Smooth muscle cell (in vitro differentiated cells): ENCODE measurements around the gene IFNL3. TPM values are rescaled to one million over a fixed set of nuclear protein-coding genes. Genes with fewer than 3 reads are reported as not detected.

Experiments used
- DNase-seq: peaks from one replicate; lab custom pipeline; 2025; ENCODE audit not compliant: unreplicated experiment; lab: John Stamatoyannopoulos, UW
- H2AFZ ChIP-seq: fragments of 200-600 bp; sonication (generic); 2 replicates; pipeline ENCODE4 v1.6.0; 2016; ENCODE audit warnings: antibody characterized with exemption, low read depth, mild to moderate bottlenecking
- H3F3A ChIP-seq: fragments of 200-600 bp; sonication (generic); 2 replicates; pipeline ENCODE4 v1.6.0; 2017; ENCODE audit warnings: antibody characterized with exemption, low read depth
- H3K27ac ChIP-seq: fragments of 200-600 bp; sonication (generic); 2 replicates; pipeline ENCODE4 v1.5.1; 2016; ENCODE audit warnings: low read depth, mild to moderate bottlenecking
- H3K27me3 ChIP-seq: fragments of 200-600 bp; sonication (generic); 2 replicates; pipeline ENCODE4 v1.6.1; 2016; ENCODE audit warnings: low read depth, mild to moderate bottlenecking
- H3K36me3 ChIP-seq: fragments of 200-600 bp; sonication (generic); 2 replicates; pipeline ENCODE4 v1.5.1; 2016; ENCODE audit warnings: low read depth
- H3K4me1 ChIP-seq: fragments of 200-600 bp; sonication (generic); 2 replicates; pipeline ENCODE4 v1.5.1; 2016; ENCODE audit warnings: low read depth
- H3K4me2 ChIP-seq: fragments of 200-600 bp; sonication (generic); 2 replicates; pipeline ENCODE4 v1.6.0; 2016; ENCODE audit warnings: mild to moderate bottlenecking
- H3K4me3 ChIP-seq: fragments of 200-600 bp; sonication (generic); 2 replicates; pipeline ENCODE4 v1.5.1; 2016; ENCODE audit warnings: mild to moderate bottlenecking
- H3K79me2 ChIP-seq: fragments of 200-600 bp; sonication (generic); 2 replicates; pipeline ENCODE4 v1.6.0; 2016; ENCODE audit warnings: low read depth, mild to moderate bottlenecking
- H3K9ac ChIP-seq: fragments of 200-600 bp; sonication (generic); 2 replicates; pipeline ENCODE4 v1.6.0; 2016; ENCODE audit warnings: low read depth
- H3K9me3 ChIP-seq: fragments of 200-600 bp; sonication (generic); replicated peaks from 2 replicates; pipeline ENCODE4 v1.5.1; 2016; ENCODE audit warnings: low read depth
- H4K20me1 ChIP-seq: fragments of 200-600 bp; sonication (generic); 2 replicates; pipeline ENCODE4 v1.6.0; 2016; ENCODE audit warnings: low read depth
- whole genome bisulfite sequencing: methylation state at CpG from one replicate; pipeline ENCODE4 v1.1.7; 2016; ENCODE audit warnings: low lambda C conversion rate; 5-methylcytosine and 5-hydroxymethylcytosine counted together
- polyA plus RNA-seq: library from polyadenylated mRNA; unstranded; fragments of >200 nt; fragmentation: Nextera tagmentation; extraction: Ambion mirVana; gene quantifications from 2 replicates; pipeline ENCODE4 v1.2.1, GENCODE V29; 2016
- total RNA-seq: library from RNA; depleted of rRNA; stranded (reverse); fragments of >200 nt; gene quantifications from 2 replicates; pipeline ENCODE4 v1.2.3, GENCODE V29; 2014
- TF ChIP-seq, protein P1 (sequence below): fragments of 200-600 bp; sonication (generic); IDR thresholded peaks from 2 replicates; pipeline ENCODE4 v1.5.1; 2017; ENCODE audit warnings: borderline replicate concordance, mild to moderate bottlenecking, antibody characterized with exemption; ENCODE audit not compliant: insufficient read depth, poor library complexity, severe bottlenecking

IFNL3 gene
- total and polyA plus RNA-seq, 2 experiments from 2014 or later = 0.34 TPM; not detected in 1

DNA sequence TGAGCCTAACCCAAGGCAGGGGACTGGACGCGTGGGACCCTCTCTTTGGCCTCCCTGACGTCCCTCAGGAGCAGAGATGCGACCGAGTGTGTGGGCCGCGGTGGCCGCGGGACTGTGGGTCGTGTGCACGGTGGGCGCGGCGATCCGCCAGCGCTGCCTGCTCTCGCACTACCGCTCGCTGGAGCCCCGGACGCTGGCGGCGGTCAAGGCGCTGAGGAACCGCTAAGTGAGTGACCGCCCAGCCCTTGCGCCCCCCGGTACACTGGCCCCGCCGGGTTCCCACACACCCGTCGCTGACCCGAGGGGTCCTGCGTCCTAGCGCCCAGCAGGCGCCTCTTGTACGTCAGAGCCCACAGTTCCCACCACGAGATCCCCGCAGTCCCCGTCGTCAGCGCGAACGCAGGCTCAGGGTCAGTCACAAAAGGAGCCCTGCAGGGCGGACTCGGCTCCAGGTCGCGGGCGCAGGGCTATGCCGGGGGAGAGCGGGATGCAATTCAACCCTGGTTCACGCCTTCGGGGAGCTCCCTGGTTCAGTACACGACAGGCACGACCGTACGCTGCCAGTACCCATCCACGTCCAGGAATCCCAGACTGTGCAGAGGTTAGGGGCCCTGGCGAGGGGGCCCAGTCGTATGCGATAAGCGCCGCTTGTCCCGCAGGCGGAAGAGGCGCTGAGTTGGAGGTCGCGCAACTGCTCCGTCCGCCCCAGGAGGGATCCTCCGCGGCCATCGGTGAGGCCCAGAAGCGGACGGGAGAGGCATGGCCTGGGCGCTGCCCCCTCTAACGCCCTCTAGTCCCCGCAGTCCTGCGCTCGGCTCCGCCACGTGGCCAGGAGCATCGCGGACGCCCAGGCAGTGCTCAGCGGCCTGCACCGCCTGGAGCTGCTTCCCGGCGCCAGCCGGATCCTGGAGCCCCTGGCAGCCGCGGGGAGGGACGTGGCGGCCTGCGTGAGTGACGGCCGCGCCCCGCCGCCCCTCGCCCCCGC is 19.8 kb upstream of the IFNL3 start:
- Histone ChIP-seq H4K20me1 (no peaks in the 10 kb centered on the region), H3K9ac (no peak overlapping the region), H2AFZ (peak overlapping the region; percentile 31), H3K4me3 (peak overlapping the region; percentile 4), H3K27ac (no peak overlapping the region), H3K79me2 (no peaks in the 10 kb centered on the region), H3K36me3 (no peaks in the 10 kb centered on the region), H3K4me1 (no peaks in the 10 kb centered on the region), H3F3A (no peaks in the 10 kb centered on the region), H3K4me2 (peak overlapping the region; percentile 65), H3K27me3 (peaks cover 51% of the 10 kb centered on the region), H3K9me3 (no peaks in the 10 kb centered on the region)
- DNase-seq = no peak
- TF ChIP-seq, protein P1, sequence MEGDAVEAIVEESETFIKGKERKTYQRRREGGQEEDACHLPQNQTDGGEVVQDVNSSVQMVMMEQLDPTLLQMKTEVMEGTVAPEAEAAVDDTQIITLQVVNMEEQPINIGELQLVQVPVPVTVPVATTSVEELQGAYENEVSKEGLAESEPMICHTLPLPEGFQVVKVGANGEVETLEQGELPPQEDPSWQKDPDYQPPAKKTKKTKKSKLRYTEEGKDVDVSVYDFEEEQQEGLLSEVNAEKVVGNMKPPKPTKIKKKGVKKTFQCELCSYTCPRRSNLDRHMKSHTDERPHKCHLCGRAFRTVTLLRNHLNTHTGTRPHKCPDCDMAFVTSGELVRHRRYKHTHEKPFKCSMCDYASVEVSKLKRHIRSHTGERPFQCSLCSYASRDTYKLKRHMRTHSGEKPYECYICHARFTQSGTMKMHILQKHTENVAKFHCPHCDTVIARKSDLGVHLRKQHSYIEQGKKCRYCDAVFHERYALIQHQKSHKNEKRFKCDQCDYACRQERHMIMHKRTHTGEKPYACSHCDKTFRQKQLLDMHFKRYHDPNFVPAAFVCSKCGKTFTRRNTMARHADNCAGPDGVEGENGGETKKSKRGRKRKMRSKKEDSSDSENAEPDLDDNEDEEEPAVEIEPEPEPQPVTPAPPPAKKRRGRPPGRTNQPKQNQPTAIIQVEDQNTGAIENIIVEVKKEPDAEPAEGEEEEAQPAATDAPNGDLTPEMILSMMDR = no peak
- WGBS = 7% methylated on average over 98 of the region's 102 CpGs

DNA sequence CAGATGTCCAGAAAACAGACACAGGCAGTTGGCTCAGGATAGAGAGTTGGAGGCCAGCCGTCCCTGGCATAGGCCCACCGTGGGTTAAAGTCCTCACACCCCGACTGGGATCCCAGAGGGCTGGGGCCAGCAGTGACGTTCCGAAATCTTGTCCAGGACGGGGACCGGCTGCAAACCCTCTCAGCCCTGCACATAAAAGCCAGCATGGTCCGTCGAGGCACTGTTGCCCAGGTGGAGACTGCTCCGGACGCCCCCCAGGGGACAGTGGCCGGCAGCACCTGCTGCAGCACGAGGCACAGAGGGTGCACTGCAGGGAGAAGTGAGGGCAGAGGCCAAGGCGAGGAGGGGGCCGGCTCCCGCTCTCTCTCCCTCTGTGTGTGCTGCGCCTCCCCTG is 19.1 kb upstream of the IFNL3 start:
- Histone ChIP-seq H3K27ac (no peak overlapping the region), H3K4me3 (no peak overlapping the region), H3K9me3 (no peaks in the 10 kb centered on the region), H3K4me2 (no peak overlapping the region), H2AFZ (no peak overlapping the region), H3K27me3 (peaks cover 51% of the 10 kb centered on the region), H3K4me1 (no peaks in the 10 kb centered on the region), H3F3A (no peaks in the 10 kb centered on the region), H3K79me2 (no peaks in the 10 kb centered on the region), H3K36me3 (no peaks in the 10 kb centered on the region), H3K9ac (no peak overlapping the region), H4K20me1 (no peaks in the 10 kb centered on the region)
- TF ChIP-seq, protein P1 = no peak
- DNase-seq = no peak
- 30% methylated on average over 17 of the region's 17 CpGs for WGBS

DNA sequence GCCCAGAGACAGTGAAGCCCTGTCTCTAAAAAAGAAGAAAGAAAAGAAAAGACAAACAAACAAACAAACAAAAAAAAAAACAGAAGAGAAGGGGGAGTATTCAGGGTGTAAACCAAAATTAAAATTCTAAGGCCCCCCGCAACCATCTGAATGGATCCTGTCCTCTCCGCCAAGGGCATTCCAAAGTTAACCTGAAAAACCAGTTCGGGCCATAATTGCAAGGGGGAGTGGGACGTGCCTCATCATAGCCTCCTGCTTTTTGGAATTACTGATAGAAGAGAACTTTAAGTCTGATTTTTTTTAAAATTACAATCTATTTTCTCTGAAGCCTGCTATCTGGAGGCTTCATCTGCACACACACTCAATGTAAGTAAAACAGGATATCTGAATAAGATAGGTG is 17.7 kb upstream of the IFNL3 start:
- H2AFZ ChIP-seq = no peak overlapping the region
- H3K27ac ChIP-seq = no peak overlapping the region
- 66% methylated on average over 4 of the region's 4 CpGs for WGBS
- no peaks in the 10 kb centered on the region for H3K4me1 ChIP-seq
- no peak overlapping the region for H3K4me3 ChIP-seq
- TF ChIP-seq, protein P1 = no peak
- no peaks in the 10 kb centered on the region for H3K36me3 ChIP-seq
- H3K79me2 ChIP-seq = no peaks in the 10 kb centered on the region
- peaks cover 48% of the 10 kb centered on the region for H3K27me3 ChIP-seq
- H3K9me3 ChIP-seq = no peaks in the 10 kb centered on the region
- no peaks in the 10 kb centered on the region for H3F3A ChIP-seq
- H4K20me1 ChIP-seq = no peaks in the 10 kb centered on the region
- no peak overlapping the region for H3K4me2 ChIP-seq
- DNase-seq = no peak
- no peak overlapping the region for H3K9ac ChIP-seq

DNA sequence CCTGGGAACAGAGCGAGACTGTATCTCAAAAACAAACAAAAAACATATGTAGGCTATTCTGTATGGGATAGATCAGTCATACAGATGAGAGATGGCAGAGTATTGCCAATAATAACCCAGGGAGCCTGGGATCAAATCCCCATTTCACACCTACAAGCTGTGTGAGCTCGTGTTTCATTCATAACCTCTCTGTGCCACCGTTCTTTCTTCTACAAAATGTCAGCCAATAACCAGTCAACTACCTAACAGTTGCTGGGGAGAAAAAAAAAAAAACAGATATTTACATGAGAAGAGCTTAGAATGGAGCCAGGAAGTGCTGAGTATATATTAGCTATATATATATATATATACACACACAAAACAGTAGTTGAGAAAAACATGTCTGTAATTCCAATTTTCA is 16.9 kb upstream of the IFNL3 start:
- no peaks in the 10 kb centered on the region for H3K36me3 ChIP-seq
- H3K4me2 ChIP-seq = no peak overlapping the region
- no peak overlapping the region for H3K4me3 ChIP-seq
- no peak for DNase-seq
- H4K20me1 ChIP-seq = no peaks in the 10 kb centered on the region
- TF ChIP-seq, protein P1 = no peak
- no peak overlapping the region for H2AFZ ChIP-seq
- no peaks in the 10 kb centered on the region for H3K9me3 ChIP-seq
- no peaks in the 10 kb centered on the region for H3K79me2 ChIP-seq
- no peak overlapping the region for H3K27ac ChIP-seq
- H3K9ac ChIP-seq = no peak overlapping the region
- H3K27me3 ChIP-seq = peaks cover 42% of the 10 kb centered on the region
- 90% methylated on average over 3 of the region's 3 CpGs for WGBS
- no peaks in the 10 kb centered on the region for H3F3A ChIP-seq
- H3K4me1 ChIP-seq = no peaks in the 10 kb centered on the region
